GM12891 (cell line): ENCODE results near the gene LPCAT4.

ENCODE experiments used
- POLR2A ChIP-seq: IDR thresholded peaks from 2 replicates; pipeline ENCODE4 v1.6.1; 2011; ENCODE audit warnings: low read depth, low read length, control low read depth
- POLR2AphosphoS5 ChIP-seq: IDR thresholded peaks from 2 replicates; pipeline ENCODE4 v1.6.1; 2011; ENCODE audit warnings: low read depth, low read length, control low read depth

DNA sequence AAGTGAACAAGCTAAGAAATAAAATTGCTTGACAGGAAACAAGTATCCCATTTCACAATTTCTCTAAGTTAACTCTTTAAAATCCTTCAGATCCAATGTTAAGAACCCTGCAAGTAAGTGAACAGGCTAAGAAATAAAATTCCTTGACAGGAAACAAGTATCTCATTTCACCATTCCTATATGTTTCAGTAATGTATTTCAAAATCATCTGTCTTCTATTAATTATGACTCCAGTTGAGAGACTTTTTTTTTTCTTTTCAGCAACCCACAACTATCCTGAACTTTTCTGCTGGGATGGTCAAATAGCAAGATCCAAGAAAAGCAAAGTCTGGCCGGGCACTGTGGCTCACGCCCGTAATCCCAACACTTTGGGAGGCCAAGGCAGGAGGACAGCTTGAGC is 27.1 kb downstream of the LPCAT4 start:
- TF ChIP-seq POLR2A: no peak
- no peak for TF ChIP-seq POLR2AphosphoS5
